GM23338 (cell line): ENCODE results near the gene ARHGEF25. TPM values are rescaled to one million over a fixed set of nuclear protein-coding genes. Genes with fewer than 3 reads are reported as not detected.

Source experiments
- ATAC-seq: fragments of 200-7000 bp; cut with Tn5 transposase; 3 replicates; pipeline ENCODE4 v1.9.1; 2020
- DNase-seq: peaks from one replicate; pipeline ENCODE4 v3.0.0-alpha.2; 2015; ENCODE audit warnings: low spot score
- H2AFZ ChIP-seq: fragments of 200-600 bp; sonication (generic); 2 replicates; pipeline ENCODE4 v1.8.0; 2016; ENCODE audit warnings: antibody characterized with exemption, mild to moderate bottlenecking, moderate library complexity
- H3F3A ChIP-seq: fragments of 200-600 bp; sonication (generic); replicated peaks from 2 replicates; pipeline ENCODE4 v1.8.0; 2017; ENCODE audit warnings: antibody characterized with exemption, mixed run types, low read depth
- H3K27ac ChIP-seq: fragments of 200-600 bp; sonication (generic); 2 replicates; pipeline ENCODE4 v1.6.1; 2016; ENCODE audit warnings: low read depth
- H3K27me3 ChIP-seq: fragments of 200-600 bp; sonication (generic); 2 replicates; pipeline ENCODE4 v1.8.0; 2016; ENCODE audit warnings: mild to moderate bottlenecking, mixed run types, moderate library complexity; ENCODE audit not compliant: insufficient read depth
- H3K36me3 ChIP-seq: fragments of 200-600 bp; sonication (generic); 2 replicates; pipeline ENCODE4 v1.8.0; 2016; ENCODE audit warnings: mild to moderate bottlenecking; ENCODE audit not compliant: insufficient read depth
- H3K4me1 ChIP-seq: fragments of 200-600 bp; sonication (generic); 2 replicates; pipeline ENCODE4 v1.8.0; 2016; ENCODE audit warnings: mild to moderate bottlenecking, moderate library complexity; ENCODE audit not compliant: insufficient read depth
- H3K4me2 ChIP-seq: fragments of 200-600 bp; sonication (generic); 2 replicates; pipeline ENCODE4 v1.7.1; 2017; ENCODE audit warnings: mixed run types
- H3K4me3 ChIP-seq: fragments of 200-600 bp; sonication (generic); 2 replicates; pipeline ENCODE4 v1.6.1; 2016; ENCODE audit warnings: mixed run types
- H3K79me2 ChIP-seq: fragments of 200-600 bp; sonication (generic); replicated peaks from 2 replicates; pipeline ENCODE4 v1.8.0; 2017; ENCODE audit warnings: mild to moderate bottlenecking; ENCODE audit not compliant: insufficient read depth
- H3K9me2 ChIP-seq: fragments of 200-600 bp; sonication (generic); 2 replicates; pipeline ENCODE4 v1.8.0; 2017; ENCODE audit not compliant: insufficient read depth
- H4K20me1 ChIP-seq: fragments of 200-600 bp; sonication (generic); replicated peaks from 2 replicates; pipeline ENCODE4 v1.8.0; 2017; ENCODE audit warnings: mild to moderate bottlenecking; ENCODE audit not compliant: insufficient read depth
- H3K27ac Mint-ChIP-seq: 2 replicates; pipeline ENCODE4 v1.8.0; 2020; ENCODE audit warnings: inconsistent platforms, mild to moderate bottlenecking, moderate library complexity, mixed read lengths
- H3K27me3 Mint-ChIP-seq: 3 replicates; pipeline ENCODE4 v1.8.0; 2022; ENCODE audit warnings: low read depth, mild to moderate bottlenecking, moderate library complexity, mixed read lengths, inconsistent platforms; ENCODE audit not compliant: insufficient read depth, poor library complexity
- H3K36me3 Mint-ChIP-seq: 3 replicates; pipeline ENCODE4 v1.8.0; 2021; ENCODE audit warnings: low read depth, mild to moderate bottlenecking, inconsistent platforms, moderate library complexity, mixed read lengths
- H3K4me1 Mint-ChIP-seq: 3 replicates; pipeline ENCODE4 v1.8.0; 2020; ENCODE audit warnings: mild to moderate bottlenecking, inconsistent platforms, mixed read lengths
- H3K4me3 Mint-ChIP-seq: 3 replicates; pipeline ENCODE4 v1.8.0; 2021; ENCODE audit warnings: moderate library complexity, mild to moderate bottlenecking, inconsistent platforms, mixed read lengths
- H3K9me3 Mint-ChIP-seq: 3 replicates; pipeline ENCODE4 v1.8.0; 2020; ENCODE audit warnings: moderate library complexity, mild to moderate bottlenecking, inconsistent platforms, mixed read lengths
- EZH2 ChIP-seq: fragments of 200-600 bp; sonication (generic); IDR thresholded peaks from one replicate; pipeline ENCODE4 v1.8.0; 2017; ENCODE audit warnings: antibody characterized with exemption, mild to moderate bottlenecking, low read depth; ENCODE audit not compliant: unreplicated experiment
- EZH2phosphoT487 ChIP-seq: fragments of 200-600 bp; sonication (generic); IDR thresholded peaks from one replicate; pipeline ENCODE4 v1.8.1; 2018; ENCODE audit warnings: antibody characterized with exemption; ENCODE audit not compliant: unreplicated experiment
- NANOG ChIP-seq: IDR thresholded peaks from 2 replicates; pipeline ENCODE4 v1.6.1; 2016; ENCODE audit warnings: antibody characterized with exemption, borderline replicate concordance
- STAT1 ChIP-seq: IDR thresholded peaks from one replicate; pipeline ENCODE4 v1.6.1; 2016; ENCODE audit warnings: antibody characterized with exemption; ENCODE audit not compliant: unreplicated experiment
- ZNF114 ChIP-seq: fragments of 250-450 bp; sonication (Bioruptor Pico); IDR thresholded peaks from 2 replicates; pipeline ENCODE4 v1.5.0; 2020; ENCODE audit warnings: mild to moderate bottlenecking, moderate library complexity
- ZNF462 ChIP-seq: fragments of 250-450 bp; sonication (Bioruptor Pico); IDR thresholded peaks from 2 replicates; pipeline ENCODE4 v1.5.0; 2020; ENCODE audit warnings: mild to moderate bottlenecking, moderate library complexity
- polyA plus RNA-seq: library from polyadenylated mRNA; unstranded; fragments of >200 nt; fragmentation: Nextera tagmentation; extraction: Ambion mirVana; gene quantifications from 2 replicates; pipeline ENCODE4 v1.2.1, GENCODE V29; 2016
- total RNA-seq: library from RNA; depleted of rRNA; stranded (reverse); fragments of >200 nt; shearing (Covaris generic); gene quantifications from 2 replicates; pipeline ENCODE4 v1.2.3, GENCODE V29; 2014
- TF ChIP-seq, protein P1 (sequence below), 2 experiments: fragments of 200-600 bp in 1 of 2; sonication (generic) in 1 of 2; conservative IDR thresholded peaks; 2 replicates each; pipeline versions ENCODE4 v1.5.1 to v1.6.1; 2016 to 2017; ENCODE audit warnings: antibody characterized with exemption in 2 of 2, low read depth in 2 of 2, mild to moderate bottlenecking in 2 of 2, moderate library complexity in 1 of 2
- TF ChIP-seq, protein P2 (sequence below): IDR thresholded peaks from one replicate; pipeline ENCODE4 v1.6.1; 2018; ENCODE audit warnings: antibody characterized with exemption; ENCODE audit not compliant: unreplicated experiment
- TF ChIP-seq, protein P3 (sequence below): IDR thresholded peaks from 2 replicates; pipeline ENCODE4 v1.6.1; 2016; ENCODE audit warnings: antibody characterized with exemption

The ARHGEF25 gene
- total and polyA plus RNA-seq, 2 experiments from 2014 or later = 0.53 to 10.2 TPM

DNA sequence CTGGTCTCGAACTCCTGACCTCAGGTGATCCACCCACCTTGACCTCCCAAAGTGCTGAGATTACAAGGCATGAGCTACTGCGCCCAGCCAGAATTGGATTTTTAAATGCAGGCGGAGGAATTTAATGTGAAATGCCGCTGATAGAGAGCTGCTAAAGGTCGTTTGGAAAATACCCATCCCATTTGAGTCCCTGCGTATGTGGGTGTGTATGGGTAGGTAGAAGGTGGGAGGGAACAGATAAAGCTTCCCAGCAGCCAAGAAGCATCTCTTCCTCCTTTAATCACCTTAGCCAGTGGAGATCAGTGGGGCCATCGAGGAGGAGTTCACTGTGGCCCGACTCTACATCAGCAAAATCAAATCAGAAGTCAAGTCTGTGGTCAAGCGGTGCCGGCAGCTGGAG, 36.4 kb upstream of the ARHGEF25 start (continued):
- TF ChIP-seq, protein P1, sequence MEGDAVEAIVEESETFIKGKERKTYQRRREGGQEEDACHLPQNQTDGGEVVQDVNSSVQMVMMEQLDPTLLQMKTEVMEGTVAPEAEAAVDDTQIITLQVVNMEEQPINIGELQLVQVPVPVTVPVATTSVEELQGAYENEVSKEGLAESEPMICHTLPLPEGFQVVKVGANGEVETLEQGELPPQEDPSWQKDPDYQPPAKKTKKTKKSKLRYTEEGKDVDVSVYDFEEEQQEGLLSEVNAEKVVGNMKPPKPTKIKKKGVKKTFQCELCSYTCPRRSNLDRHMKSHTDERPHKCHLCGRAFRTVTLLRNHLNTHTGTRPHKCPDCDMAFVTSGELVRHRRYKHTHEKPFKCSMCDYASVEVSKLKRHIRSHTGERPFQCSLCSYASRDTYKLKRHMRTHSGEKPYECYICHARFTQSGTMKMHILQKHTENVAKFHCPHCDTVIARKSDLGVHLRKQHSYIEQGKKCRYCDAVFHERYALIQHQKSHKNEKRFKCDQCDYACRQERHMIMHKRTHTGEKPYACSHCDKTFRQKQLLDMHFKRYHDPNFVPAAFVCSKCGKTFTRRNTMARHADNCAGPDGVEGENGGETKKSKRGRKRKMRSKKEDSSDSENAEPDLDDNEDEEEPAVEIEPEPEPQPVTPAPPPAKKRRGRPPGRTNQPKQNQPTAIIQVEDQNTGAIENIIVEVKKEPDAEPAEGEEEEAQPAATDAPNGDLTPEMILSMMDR (conservative IDR thresholded peaks at IDR 0.05; ENCODE audit: low read depth in 2 of 2) = no peak
- no peak for TF ChIP-seq STAT1
- TF ChIP-seq, protein P2, sequence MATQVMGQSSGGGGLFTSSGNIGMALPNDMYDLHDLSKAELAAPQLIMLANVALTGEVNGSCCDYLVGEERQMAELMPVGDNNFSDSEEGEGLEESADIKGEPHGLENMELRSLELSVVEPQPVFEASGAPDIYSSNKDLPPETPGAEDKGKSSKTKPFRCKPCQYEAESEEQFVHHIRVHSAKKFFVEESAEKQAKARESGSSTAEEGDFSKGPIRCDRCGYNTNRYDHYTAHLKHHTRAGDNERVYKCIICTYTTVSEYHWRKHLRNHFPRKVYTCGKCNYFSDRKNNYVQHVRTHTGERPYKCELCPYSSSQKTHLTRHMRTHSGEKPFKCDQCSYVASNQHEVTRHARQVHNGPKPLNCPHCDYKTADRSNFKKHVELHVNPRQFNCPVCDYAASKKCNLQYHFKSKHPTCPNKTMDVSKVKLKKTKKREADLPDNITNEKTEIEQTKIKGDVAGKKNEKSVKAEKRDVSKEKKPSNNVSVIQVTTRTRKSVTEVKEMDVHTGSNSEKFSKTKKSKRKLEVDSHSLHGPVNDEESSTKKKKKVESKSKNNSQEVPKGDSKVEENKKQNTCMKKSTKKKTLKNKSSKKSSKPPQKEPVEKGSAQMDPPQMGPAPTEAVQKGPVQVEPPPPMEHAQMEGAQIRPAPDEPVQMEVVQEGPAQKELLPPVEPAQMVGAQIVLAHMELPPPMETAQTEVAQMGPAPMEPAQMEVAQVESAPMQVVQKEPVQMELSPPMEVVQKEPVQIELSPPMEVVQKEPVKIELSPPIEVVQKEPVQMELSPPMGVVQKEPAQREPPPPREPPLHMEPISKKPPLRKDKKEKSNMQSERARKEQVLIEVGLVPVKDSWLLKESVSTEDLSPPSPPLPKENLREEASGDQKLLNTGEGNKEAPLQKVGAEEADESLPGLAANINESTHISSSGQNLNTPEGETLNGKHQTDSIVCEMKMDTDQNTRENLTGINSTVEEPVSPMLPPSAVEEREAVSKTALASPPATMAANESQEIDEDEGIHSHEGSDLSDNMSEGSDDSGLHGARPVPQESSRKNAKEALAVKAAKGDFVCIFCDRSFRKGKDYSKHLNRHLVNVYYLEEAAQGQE = no peak
- no peak for TF ChIP-seq EZH2
- TF ChIP-seq EZH2phosphoT487 = no peak
- TF ChIP-seq ZNF114 (CRISPR knock-in tag) = no peak

DNA sequence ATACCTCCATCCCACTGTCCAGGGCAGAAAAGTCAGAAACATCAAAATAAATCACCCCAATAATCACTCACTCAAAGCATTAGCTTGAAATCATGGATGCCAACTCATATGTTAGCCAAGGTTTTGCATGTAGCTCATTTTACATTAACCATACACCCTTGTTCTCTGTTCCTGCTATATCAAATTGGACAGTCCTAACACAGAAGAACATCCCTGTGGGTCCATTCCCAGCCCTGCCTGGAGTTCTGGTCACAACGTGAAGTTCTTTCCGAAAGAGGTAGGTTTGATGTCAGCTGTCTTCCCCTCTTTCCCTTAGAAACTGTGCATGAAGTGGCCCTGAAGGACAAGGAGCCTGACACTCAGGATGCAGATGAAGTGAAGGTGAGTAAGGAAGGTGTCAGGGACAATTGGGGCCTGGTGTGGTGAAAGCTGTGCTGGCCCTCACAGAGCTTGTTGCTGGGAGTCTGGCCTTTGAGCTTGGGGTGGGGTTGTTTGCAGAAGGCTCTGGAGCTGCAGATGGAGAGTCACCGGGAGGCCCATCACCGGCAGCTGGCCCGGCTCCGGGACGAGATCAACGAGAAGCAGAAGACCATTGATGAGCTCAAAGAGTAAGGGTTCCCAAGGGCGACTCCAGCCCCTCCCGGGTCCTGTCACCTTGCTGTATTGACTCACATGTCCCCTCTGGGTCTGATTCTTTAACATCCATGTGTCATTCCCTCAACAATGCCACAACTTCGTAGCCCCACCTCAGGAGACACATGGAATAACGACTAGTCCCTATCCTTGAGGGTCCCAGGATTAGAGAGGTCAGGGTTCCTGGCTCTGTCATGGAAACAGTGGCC, 35.2 kb upstream of the ARHGEF25 start:
- H3K27ac Mint-ChIP-seq = no peak overlapping the region
- H2AFZ ChIP-seq = no peak overlapping the region
- peaks cover 66% of the 10 kb centered on the region for H3K36me3 Mint-ChIP-seq
- H3F3A ChIP-seq = 0 out of 2 replicates have a peak, but pooled peaks cover 2% of the 10 kb centered on the region
- H3K36me3 ChIP-seq = peaks cover 5% of the 10 kb centered on the region
- peaks cover 4% of the 10 kb centered on the region for H3K27me3 Mint-ChIP-seq
- peaks cover 4% of the 10 kb centered on the region; the same call in 1 of the 2 replicates for H4K20me1 ChIP-seq
- no peaks in the 10 kb centered on the region for H3K9me2 ChIP-seq
- no peak overlapping the region for H3K27ac ChIP-seq
- H3K4me1 Mint-ChIP-seq = no peaks in the 10 kb centered on the region
- no peak for DNase-seq
- no peak overlapping the region for H3K4me3 ChIP-seq
- no peak overlapping the region for H3K4me3 Mint-ChIP-seq
- no peaks in the 10 kb centered on the region for H3K4me1 ChIP-seq
- H3K9me3 Mint-ChIP-seq = no peaks in the 10 kb centered on the region
- H3K27me3 ChIP-seq = no peaks in the 10 kb centered on the region
- H3K79me2 ChIP-seq = no peaks in the 10 kb centered on the region
- no peak for ATAC-seq
- H3K4me2 ChIP-seq = no peak overlapping the region
- TF ChIP-seq STAT1 = no peak
- TF ChIP-seq EZH2 = no peak
- TF ChIP-seq, protein P3, sequence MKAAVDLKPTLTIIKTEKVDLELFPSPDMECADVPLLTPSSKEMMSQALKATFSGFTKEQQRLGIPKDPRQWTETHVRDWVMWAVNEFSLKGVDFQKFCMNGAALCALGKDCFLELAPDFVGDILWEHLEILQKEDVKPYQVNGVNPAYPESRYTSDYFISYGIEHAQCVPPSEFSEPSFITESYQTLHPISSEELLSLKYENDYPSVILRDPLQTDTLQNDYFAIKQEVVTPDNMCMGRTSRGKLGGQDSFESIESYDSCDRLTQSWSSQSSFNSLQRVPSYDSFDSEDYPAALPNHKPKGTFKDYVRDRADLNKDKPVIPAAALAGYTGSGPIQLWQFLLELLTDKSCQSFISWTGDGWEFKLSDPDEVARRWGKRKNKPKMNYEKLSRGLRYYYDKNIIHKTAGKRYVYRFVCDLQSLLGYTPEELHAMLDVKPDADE = no peak
- no peak for TF ChIP-seq ZNF462 (CRISPR knock-in tag)
- TF ChIP-seq NANOG = no peak
- TF ChIP-seq EZH2phosphoT487 = no peak
